Mesenchymal stem cell (in vitro differentiated cells and primary cell): Measurements from ENCODE around the gene KLB.

Source experiments
- DNase-seq: peaks from one replicate; pipeline ENCODE4 v3.0.0-alpha.2; 2013
- H2AFZ ChIP-seq: one replicate; pipeline ENCODE4 v1.6.1; 2013; ENCODE audit warnings: low read depth, mild to moderate bottlenecking, control low read depth, inconsistent platforms, low read length, moderate library complexity
- H2AK5ac ChIP-seq: 2 replicates; pipeline ENCODE4 v1.6.1; 2013; ENCODE audit warnings: low read length, moderate library complexity, mild to moderate bottlenecking, inconsistent platforms; ENCODE audit not compliant: severe bottlenecking
- H2BK120ac ChIP-seq: one replicate; pipeline ENCODE4 v1.6.1; 2013; ENCODE audit warnings: low read depth, mild to moderate bottlenecking, inconsistent platforms, low read length, moderate library complexity
- H2BK12ac ChIP-seq, 2 experiments: one replicate each; pipeline ENCODE4 v1.6.1; 2013; ENCODE audit warnings: inconsistent platforms in 2 of 2, low read length in 2 of 2, mild to moderate bottlenecking in 2 of 2, moderate library complexity in 2 of 2, control low read depth in 1 of 2
- H2BK15ac ChIP-seq: one replicate; pipeline ENCODE4 v1.6.1; 2013; ENCODE audit warnings: mild to moderate bottlenecking, low read depth, inconsistent platforms; ENCODE audit not compliant: poor library complexity, severe bottlenecking
- H2BK5ac ChIP-seq: 2 replicates; pipeline ENCODE4 v1.6.1; 2013; ENCODE audit warnings: low read depth, mild to moderate bottlenecking, low read length, control low read depth, inconsistent platforms; ENCODE audit not compliant: poor library complexity, severe bottlenecking
- H3K14ac ChIP-seq, 2 experiments: one replicate each; pipeline ENCODE4 v1.6.1; 2013; ENCODE audit warnings: inconsistent platforms in 2 of 2, low read length in 2 of 2, control low read depth in 1 of 2, mild to moderate bottlenecking in 1 of 2, moderate library complexity in 1 of 2
- H3K18ac ChIP-seq, 2 experiments: one replicate each; pipeline ENCODE4 v1.6.1; 2013; ENCODE audit warnings: inconsistent platforms in 2 of 2, low read length in 2 of 2, control low read depth in 1 of 2, low read depth in 1 of 2, mild to moderate bottlenecking in 1 of 2
- H3K23ac ChIP-seq, 2 experiments: one replicate each; pipeline ENCODE4 v1.6.1; 2013; ENCODE audit warnings: inconsistent platforms in 2 of 2, low read length in 2 of 2, mild to moderate bottlenecking in 2 of 2, moderate library complexity in 2 of 2, control low read depth in 1 of 2
- H3K27ac ChIP-seq: 2 replicates; pipeline ENCODE4 v1.5.1; 2013; ENCODE audit warnings: mild to moderate bottlenecking, moderate library complexity, low read length, control low read depth, inconsistent platforms; ENCODE audit not compliant: poor library complexity, severe bottlenecking
- H3K27me3 ChIP-seq, 2 experiments: 2 replicates each; pipeline versions ENCODE4 v1.6.1 to v1.7.0; 2013; ENCODE audit warnings: low read length in 2 of 2, mild to moderate bottlenecking in 2 of 2, moderate library complexity in 2 of 2, control low read depth in 1 of 2, inconsistent platforms in 1 of 2; ENCODE audit not compliant: control insufficient read depth in 1 of 2, insufficient read depth in 1 of 2
- H3K36me3 ChIP-seq, 2 experiments: 2 replicates each; pipeline versions ENCODE4 v1.6.1 to v1.7.0; 2013; ENCODE audit warnings: low read length in 2 of 2, control low read depth in 1 of 2, inconsistent platforms in 1 of 2, low read depth in 1 of 2, mild to moderate bottlenecking in 1 of 2; ENCODE audit not compliant: insufficient read depth in 2 of 2, control insufficient read depth in 1 of 2
- H3K4ac ChIP-seq, 2 experiments: one replicate each; pipeline ENCODE4 v1.6.1; 2013; ENCODE audit warnings: inconsistent platforms in 2 of 2, low read length in 2 of 2, mild to moderate bottlenecking in 2 of 2, moderate library complexity in 2 of 2, control low read depth in 1 of 2, low read depth in 1 of 2
- H3K4me1 ChIP-seq: 2 replicates; pipeline ENCODE4 v1.6.1; 2013; ENCODE audit warnings: low read depth, low read length, control low read depth; ENCODE audit not compliant: control insufficient read depth, insufficient read depth
- H3K4me2 ChIP-seq: 2 replicates; pipeline ENCODE4 v1.6.1; 2013; ENCODE audit warnings: low read length, mild to moderate bottlenecking, inconsistent platforms; ENCODE audit not compliant: poor library complexity, severe bottlenecking
- H3K4me3 ChIP-seq, 2 experiments: 2 replicates each; pipeline versions ENCODE4 v1.5.1 to v1.7.0; 2013; ENCODE audit warnings: low read length in 2 of 2, mild to moderate bottlenecking in 2 of 2, control low read depth in 1 of 2, low read depth in 1 of 2; ENCODE audit not compliant: insufficient read depth in 1 of 2
- H3K79me1 ChIP-seq: replicated peaks from 2 replicates; pipeline ENCODE4 v1.6.1; 2013; ENCODE audit warnings: mild to moderate bottlenecking, control low read depth, low read length, inconsistent platforms; ENCODE audit not compliant: poor library complexity, severe bottlenecking
- H3K9ac ChIP-seq: 2 replicates; pipeline ENCODE4 v1.7.0; 2013; ENCODE audit warnings: mild to moderate bottlenecking, low read length, moderate library complexity
- H3K9me3 ChIP-seq: 2 replicates; pipeline ENCODE4 v1.7.0; 2013; ENCODE audit warnings: mild to moderate bottlenecking, low read length; ENCODE audit not compliant: control insufficient read depth
- H4K8ac ChIP-seq: one replicate; pipeline ENCODE4 v1.6.1; 2013; ENCODE audit warnings: inconsistent platforms, mild to moderate bottlenecking, low read length, moderate library complexity
- H4K91ac ChIP-seq: one replicate; pipeline ENCODE4 v1.6.1; 2013; ENCODE audit warnings: mild to moderate bottlenecking, low read length, inconsistent platforms
- WGBS: methylation state at CpG from one replicate; pipeline ENCODE4 v1.1.7; 2013; ENCODE audit warnings: mixed read lengths; 5-methylcytosine and 5-hydroxymethylcytosine counted together

KLB gene

DNA sequence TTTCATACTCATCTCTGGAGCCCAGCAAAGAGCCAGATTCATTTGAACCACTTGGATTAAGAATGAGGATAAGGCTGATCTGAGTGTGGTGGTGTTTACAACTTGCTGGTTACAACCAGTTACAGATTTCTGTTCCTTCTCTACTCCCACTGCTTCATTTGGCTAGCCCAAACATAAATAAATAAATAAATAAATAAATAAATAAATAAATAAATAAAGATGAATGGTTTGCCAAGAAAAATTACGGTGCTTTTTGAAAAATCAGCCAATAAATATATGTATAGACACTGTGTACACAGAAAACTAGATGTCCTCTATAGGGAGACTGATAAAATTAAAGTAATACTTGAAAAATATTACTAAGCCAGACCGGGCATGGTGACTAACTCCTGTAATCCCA, 34.9 kb downstream of the KLB start:
- Histone ChIP-seq H3K79me1 (no peaks in the 10 kb centered on the region), H3K4me3 (no peak overlapping the region), H3K27me3 (peaks cover 8 to 20% of the 10 kb centered on the region in 2 experiments), H4K8ac (no peak overlapping the region), H3K4ac (no peak overlapping the region), H2AK5ac (no peak overlapping the region), H3K14ac (no peak overlapping the region), H3K9me3 (no peaks in the 10 kb centered on the region), H4K91ac (no peak overlapping the region), H3K4me1 (peaks cover 4% of the 10 kb centered on the region), H2BK15ac (no peak overlapping the region), H2BK12ac (no peak overlapping the region), H3K36me3 (no peaks in the 10 kb centered on the region), H3K4me2 (no peak overlapping the region), H3K18ac (no peak overlapping the region), H3K23ac (no peak overlapping the region), H2BK120ac (no peak overlapping the region), H3K27ac (no peak overlapping the region), H2AFZ (no peak overlapping the region), H2BK5ac (no peak overlapping the region), H3K9ac (no peak overlapping the region)
- WGBS, result 100% methylated on average over 1 of the region's 2 CpGs
- DNase-seq, result no peak

DNA sequence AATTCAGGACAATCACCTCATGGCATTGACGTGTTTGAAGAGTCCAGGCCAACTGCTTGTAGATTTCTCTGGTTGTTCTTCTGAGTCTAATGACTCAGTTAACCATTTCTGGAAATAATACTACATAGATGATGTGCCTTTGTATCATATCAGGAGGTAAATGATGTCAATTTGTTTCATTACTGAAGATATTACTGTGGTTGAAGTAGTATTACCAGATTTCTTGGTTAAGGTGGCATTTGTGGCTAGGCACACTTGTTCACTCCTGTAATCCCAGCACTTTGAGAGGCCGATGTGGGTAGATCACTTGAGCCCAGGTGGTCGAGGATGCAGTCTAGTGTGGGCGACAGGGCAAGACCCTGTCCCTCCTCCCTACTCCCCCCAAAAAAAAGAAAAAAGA, 36.3 kb downstream of the KLB start:
- H2AFZ ChIP-seq, result no peak overlapping the region
- no peak for DNase-seq
- H3K4ac ChIP-seq, result no peak overlapping the region
- peaks cover 12% of the 10 kb centered on the region for H3K4me1 ChIP-seq
- H4K91ac ChIP-seq, result no peak overlapping the region
- no peak overlapping the region for H3K4me2 ChIP-seq
- no peaks in the 10 kb centered on the region for H3K79me1 ChIP-seq
- no peak overlapping the region for H3K18ac ChIP-seq
- H3K27ac ChIP-seq, result no peak overlapping the region
- no peak overlapping the region for H2BK15ac ChIP-seq
- H3K36me3 ChIP-seq, result no peaks in the 10 kb centered on the region
- H3K9me3 ChIP-seq, result no peaks in the 10 kb centered on the region
- H2BK5ac ChIP-seq, result no peak overlapping the region
- H4K8ac ChIP-seq, result no peak overlapping the region
- no peak overlapping the region for H3K9ac ChIP-seq
- no peak overlapping the region for H2BK12ac ChIP-seq
- H3K14ac ChIP-seq, result no peak overlapping the region
- H3K23ac ChIP-seq, result no peak overlapping the region
- whole genome bisulfite sequencing, result 92% methylated on average over 1 of the region's 4 CpGs
- H3K27me3 ChIP-seq, result peaks cover 8% of the 10 kb centered on the region in 2 experiments
- H2BK120ac ChIP-seq, result no peak overlapping the region
- no peak overlapping the region for H3K4me3 ChIP-seq
- H2AK5ac ChIP-seq, result no peak overlapping the region

DNA sequence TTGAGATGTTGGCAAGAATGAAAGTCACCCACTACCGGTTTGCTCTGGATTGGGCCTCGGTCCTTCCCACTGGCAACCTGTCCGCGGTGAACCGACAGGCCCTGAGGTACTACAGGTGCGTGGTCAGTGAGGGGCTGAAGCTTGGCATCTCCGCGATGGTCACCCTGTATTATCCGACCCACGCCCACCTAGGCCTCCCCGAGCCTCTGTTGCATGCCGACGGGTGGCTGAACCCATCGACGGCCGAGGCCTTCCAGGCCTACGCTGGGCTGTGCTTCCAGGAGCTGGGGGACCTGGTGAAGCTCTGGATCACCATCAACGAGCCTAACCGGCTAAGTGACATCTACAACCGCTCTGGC, 39.7 kb downstream of the KLB start:
- Histone ChIP-seq H2AK5ac (no peak overlapping the region), H4K8ac (peak overlapping the region; percentile 24), H2BK12ac (no peak overlapping the region), H3K27ac (no peak overlapping the region), H3K23ac (no peak overlapping the region), H3K27me3 (no peaks in the 10 kb centered on the region), H3K4me3 (peak overlapping the region; percentile 37 to 73), H2BK15ac (no peak overlapping the region), H3K14ac (peak overlapping the region in 1 of 2 experiments; percentile 30), H3K4me2 (no peak overlapping the region), H3K18ac (peak overlapping the region; percentile 35 to 71), H3K4me1 (peaks cover 13% of the 10 kb centered on the region), H2BK5ac (no peak overlapping the region), H3K36me3 (peaks cover under 1 to 22% of the 10 kb centered on the region in 2 experiments), H2AFZ (peak overlapping the region; percentile 6), H3K9me3 (no peaks in the 10 kb centered on the region), H3K4ac (no peak overlapping the region), H3K79me1 (no peaks in the 10 kb centered on the region), H2BK120ac (no peak overlapping the region), H4K91ac (peak overlapping the region; percentile 37), H3K9ac (peak overlapping the region; percentile 59)
- no peak for DNase-seq
- WGBS, result 93% methylated on average over 20 of the region's 20 CpGs

DNA sequence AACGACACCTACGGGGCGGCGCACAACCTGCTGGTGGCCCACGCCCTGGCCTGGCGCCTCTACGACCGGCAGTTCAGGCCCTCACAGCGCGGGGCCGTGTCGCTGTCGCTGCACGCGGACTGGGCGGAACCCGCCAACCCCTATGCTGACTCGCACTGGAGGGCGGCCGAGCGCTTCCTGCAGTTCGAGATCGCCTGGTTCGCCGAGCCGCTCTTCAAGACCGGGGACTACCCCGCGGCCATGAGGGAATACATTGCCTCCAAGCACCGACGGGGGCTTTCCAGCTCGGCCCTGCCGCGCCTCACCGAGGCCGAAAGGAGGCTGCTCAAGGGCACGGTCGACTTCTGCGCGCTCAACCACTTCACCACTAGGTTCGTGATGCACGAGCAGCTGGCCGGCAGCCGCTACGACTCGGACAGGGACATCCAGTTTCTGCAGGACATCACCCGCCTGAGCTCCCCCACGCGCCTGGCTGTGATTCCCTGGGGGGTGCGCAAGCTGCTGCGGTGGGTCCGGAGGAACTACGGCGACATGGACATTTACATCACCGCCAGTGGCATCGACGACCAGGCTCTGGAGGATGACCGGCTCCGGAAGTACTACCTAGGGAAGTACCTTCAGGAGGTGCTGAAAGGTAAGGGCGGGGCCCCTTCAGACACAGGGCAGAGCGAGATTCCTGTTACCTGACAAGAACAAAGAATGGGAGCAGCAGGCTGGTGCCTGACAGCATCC, 40.3 kb downstream of the KLB start:
- Histone ChIP-seq H3K14ac (peak overlapping the region in 1 of 2 experiments; percentile 30), H4K8ac (peak overlapping the region; percentile 24), H4K91ac (peak overlapping the region; percentile 37), H2BK12ac (no peak overlapping the region), H3K36me3 (peaks cover 4 to 28% of the 10 kb centered on the region in 2 experiments), H3K4me1 (peaks cover 16% of the 10 kb centered on the region), H3K9me3 (no peaks in the 10 kb centered on the region), H3K4me2 (peak overlapping the region; percentile 66), H2BK5ac (no peak overlapping the region), H3K18ac (peak overlapping the region; percentile 35 to 71), H3K4me3 (peak overlapping the region; percentile 37 to 73), H3K27me3 (no peaks in the 10 kb centered on the region), H3K4ac (no peak overlapping the region), H3K79me1 (no peaks in the 10 kb centered on the region), H2BK15ac (no peak overlapping the region), H2BK120ac (no peak overlapping the region), H2AFZ (peak overlapping the region; percentile 6), H3K27ac (no peak overlapping the region), H2AK5ac (no peak overlapping the region), H3K9ac (peak overlapping the region; percentile 59), H3K23ac (no peak overlapping the region)
- 19% methylated on average over 61 of the region's 61 CpGs for WGBS
- peak; percentile 80 for DNase-seq
